Right lobe of liver (tissue), 6 donors: ENCODE results near the gene TMEM8B. TPM values are rescaled to one million over a fixed set of nuclear protein-coding genes. Genes with fewer than 3 reads are reported as not detected.

ENCODE experiments used
- ATAC-seq, 4 donors: fragments of 200-7000 bp; cut with Tn5 transposase; one replicate each; pipeline ENCODE4 v1.9.1; 2020; ENCODE audit warnings: mild to moderate bottlenecking in 4 of 4, moderate library complexity in 4 of 4
- DNase-seq, 3 donors: peaks; one replicate each; pipeline ENCODE4 v3.0.0-alpha.2; 2020
- H3K27ac ChIP-seq, 3 donors: fragments of 200-600 bp; one replicate each; pipeline ENCODE4 v1.8.0; 2022
- H3K27me3 ChIP-seq, 2 donors: fragments of 200-600 bp; one replicate each; pipeline ENCODE4 v1.8.0; 2022
- H3K36me3 ChIP-seq, 4 donors: fragments of 200-600 bp; sonication (generic) in 1 of 4; one replicate each; pipeline versions ENCODE4 v1.5.1 to v1.8.0; 2017 to 2022; ENCODE audit warnings: control low read depth in 1 of 4
- H3K4me1 ChIP-seq, 4 donors: fragments of 200-600 bp; sonication (generic) in 1 of 4; one replicate each; pipeline versions ENCODE4 v1.5.1 to v1.8.0; 2017 to 2022; ENCODE audit warnings: control low read depth in 1 of 4
- H3K4me3 ChIP-seq, 3 donors: fragments of 200-600 bp; one replicate each; pipeline ENCODE4 v1.8.0; 2022
- H3K9me3 ChIP-seq, 4 donors: fragments of 200-600 bp; sonication (generic) in 1 of 4; one replicate each; pipeline versions ENCODE4 v1.5.1 to v1.8.0; 2017 to 2022; ENCODE audit warnings: control low read depth in 1 of 4
- POLR2A ChIP-seq: fragments of 450-650 bp; IDR thresholded peaks from one replicate; pipeline ENCODE4 v1.6.1; 2017; ENCODE audit warnings: antibody characterized with exemption, mild to moderate bottlenecking
- WGBS: methylation state at CpG from one replicate; pipeline ENCODE4 v1.1.6; 2018; ENCODE audit warnings: low coverage, low lambda C conversion rate; ENCODE audit not compliant: insufficient coverage; ENCODE audit errors: missing lambda C conversion rate; 5-methylcytosine and 5-hydroxymethylcytosine counted together
- intact Hi-C, 2 donors: fragments of 100-400 bp; cut with DNase I; formaldehyde crosslinking; loops; one replicate each; pipeline versions ENCODE4 v1.11.2 to v1.14.1; 2022
- total RNA-seq, 6 experiments: library from RNA; depleted of rRNA in 2 of 6; stranded (reverse); fragments of >200 nt in 2 of 6; fragmentation: NEBNext Ultra II Directional in 3 of 6; extraction: Animal tissue kit (Norgen Biotek cat#: 25700) in 3 of 6; gene quantifications; one replicate each; pipeline versions ENCODE4 v1.1.0 to v1.2.4, GENCODE V29; 2016 to 2023
- TF ChIP-seq, protein P1 (sequence below), 4 donors: fragments of 200-600 bp in 3 of 4; fragments of 450-650 bp in 1 of 4; IDR thresholded peaks; one replicate each; pipeline versions ENCODE4 v1.5.1 to v1.8.0; 2016 to 2022; ENCODE audit warnings: antibody characterized with exemption in 4 of 4, mild to moderate bottlenecking in 2 of 4
- donor health status: DM: no; HTN: yes; CAD: no.
- donor health status: DM: no; HTN: no; CAD: no.
- donor health status: DM: no; HTN: no; CAD: no.
- donor health status: DM: no; HTN: yes; CAD: no.
- donor health status: DM: no; HTN: yes; CAD: no.

Gene TMEM8B
- total RNA-seq, 6 experiments from 2014 or later, result 1.7 to 4.7 (median 3.5) TPM

DNA sequence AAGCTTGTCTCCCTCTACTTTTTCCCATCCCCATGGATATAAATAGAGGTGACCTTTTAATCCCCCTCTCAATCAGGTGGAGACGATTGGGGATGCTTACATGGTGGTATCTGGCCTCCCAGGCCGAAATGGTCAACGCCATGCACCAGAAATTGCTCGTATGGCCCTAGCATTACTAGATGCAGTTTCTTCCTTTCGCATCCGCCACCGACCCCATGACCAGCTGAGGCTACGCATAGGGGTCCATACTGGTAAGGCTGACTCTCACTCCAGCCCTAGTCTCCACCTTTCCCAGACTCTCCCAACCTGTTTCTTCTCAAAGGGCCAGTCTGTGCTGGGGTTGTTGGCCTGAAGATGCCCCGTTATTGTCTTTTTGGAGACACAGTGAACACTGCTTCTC, 20.6 kb upstream of the TMEM8B start:
- Histone ChIP-seq H3K4me1 (peaks cover 0 to 21% (median 10%) of the 10 kb centered on the region in 4 donors), H3K36me3 (peaks cover 0 to 18% (median 6%) of the 10 kb centered on the region in 4 donors), H3K4me3 (no peak overlapping the region), H3K9me3 (no peaks in the 10 kb centered on the region), H3K27ac (no peak overlapping the region), H3K27me3 (no peaks in the 10 kb centered on the region)
- no peak for DNase-seq
- TF ChIP-seq POLR2A, result no peak
- TF ChIP-seq, protein P1, sequence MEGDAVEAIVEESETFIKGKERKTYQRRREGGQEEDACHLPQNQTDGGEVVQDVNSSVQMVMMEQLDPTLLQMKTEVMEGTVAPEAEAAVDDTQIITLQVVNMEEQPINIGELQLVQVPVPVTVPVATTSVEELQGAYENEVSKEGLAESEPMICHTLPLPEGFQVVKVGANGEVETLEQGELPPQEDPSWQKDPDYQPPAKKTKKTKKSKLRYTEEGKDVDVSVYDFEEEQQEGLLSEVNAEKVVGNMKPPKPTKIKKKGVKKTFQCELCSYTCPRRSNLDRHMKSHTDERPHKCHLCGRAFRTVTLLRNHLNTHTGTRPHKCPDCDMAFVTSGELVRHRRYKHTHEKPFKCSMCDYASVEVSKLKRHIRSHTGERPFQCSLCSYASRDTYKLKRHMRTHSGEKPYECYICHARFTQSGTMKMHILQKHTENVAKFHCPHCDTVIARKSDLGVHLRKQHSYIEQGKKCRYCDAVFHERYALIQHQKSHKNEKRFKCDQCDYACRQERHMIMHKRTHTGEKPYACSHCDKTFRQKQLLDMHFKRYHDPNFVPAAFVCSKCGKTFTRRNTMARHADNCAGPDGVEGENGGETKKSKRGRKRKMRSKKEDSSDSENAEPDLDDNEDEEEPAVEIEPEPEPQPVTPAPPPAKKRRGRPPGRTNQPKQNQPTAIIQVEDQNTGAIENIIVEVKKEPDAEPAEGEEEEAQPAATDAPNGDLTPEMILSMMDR (IDR thresholded peaks at IDR 0.05), result no peak
- no peak for ATAC-seq
- 88% methylated on average over 9 of the region's 9 CpGs for WGBS
- intact Hi-C loops, result no loop called here

DNA sequence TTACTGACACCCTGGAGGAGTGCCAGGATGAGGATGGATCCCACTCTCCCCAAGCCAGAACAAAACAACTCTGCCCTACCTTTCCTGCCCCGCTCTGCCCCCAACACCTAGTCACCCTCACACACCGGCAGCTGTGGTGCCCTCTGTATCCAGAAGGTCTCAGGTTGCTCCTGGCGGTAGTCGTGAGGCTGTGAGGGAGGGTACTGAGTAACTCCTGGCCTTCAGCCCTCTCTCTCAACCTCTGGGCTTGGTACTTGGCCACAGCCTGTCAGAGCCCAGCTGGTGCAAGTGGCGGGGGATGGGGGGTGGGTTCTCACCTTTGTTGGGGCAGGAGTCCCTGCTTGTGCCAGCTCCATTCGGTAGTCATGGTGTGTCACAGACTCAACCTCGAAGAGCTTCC, 18.9 kb upstream of the TMEM8B start:
- H3K4me3 ChIP-seq, result no peak overlapping the region
- no peaks in the 10 kb centered on the region for H3K27me3 ChIP-seq
- no peak for ATAC-seq
- H3K27ac ChIP-seq, result no peak overlapping the region
- no peaks in the 10 kb centered on the region for H3K9me3 ChIP-seq
- peaks cover 0 to 13% (median 6%) of the 10 kb centered on the region in 4 donors for H3K36me3 ChIP-seq
- TF ChIP-seq, protein P1 (IDR thresholded peaks at IDR 0.05), result no peak
- TF ChIP-seq POLR2A, result no peak
- no CpG with 5 or more reads among the region's 7 CpGs for WGBS
- peaks cover 0 to 27% (median 17%) of the 10 kb centered on the region in 4 donors for H3K4me1 ChIP-seq
- no peak for DNase-seq
- intact Hi-C loops, result no loop called here

DNA sequence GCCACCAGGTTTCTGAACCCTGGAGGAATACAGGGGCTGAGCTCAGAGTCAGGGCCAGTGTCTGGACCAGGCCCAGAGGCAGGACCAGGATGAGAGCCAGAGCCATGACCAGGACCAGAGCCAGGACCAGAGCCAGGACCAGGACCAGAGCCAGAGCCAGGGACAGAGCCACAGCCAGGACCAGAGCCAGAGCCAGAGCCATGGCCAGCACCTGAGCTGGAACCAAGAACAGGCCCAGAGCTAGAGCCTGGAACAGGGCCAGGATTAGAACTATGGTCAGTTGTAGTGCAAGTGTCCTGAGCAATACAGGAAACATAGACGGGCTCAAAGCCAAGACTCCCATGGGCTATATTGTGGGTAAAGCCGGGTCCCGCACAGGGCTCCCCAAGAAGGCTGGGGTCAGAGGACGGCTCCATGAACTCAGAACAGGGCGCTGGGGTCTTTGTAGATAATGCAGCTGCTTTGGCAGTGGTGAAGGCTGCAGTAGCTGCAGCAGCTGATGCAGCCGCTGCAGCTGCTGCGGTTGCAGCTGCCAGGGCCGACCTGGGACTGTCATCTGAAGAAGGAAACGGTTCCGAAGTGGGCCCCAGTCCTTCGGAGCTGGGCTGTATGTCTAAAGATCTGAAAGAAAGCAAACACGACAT, 17.5 kb upstream of the TMEM8B start:
- TF ChIP-seq, protein P1 (IDR thresholded peaks at IDR 0.05), result no peak
- TF ChIP-seq POLR2A, result no peak

GRCh38 chr9:35812025-35812602, 16.9 kb upstream of the TMEM8B start, which contains the start of gene SPAG8:
SPAG8 (minus strand) TSS chr9:35812262; CDS start chr9:35812147, 115 bp downstream.
- TF ChIP-seq POLR2A, result peak; percentile 23
- TF ChIP-seq, protein P1 (IDR thresholded peaks at IDR 0.05), result no peak
- Histone ChIP-seq H3K4me1 (peaks cover 0 to 27% (median 17%) of the 10 kb centered on the region in 4 donors), H3K27ac (peak within 1 kb of the TSS; percentile 2 to 99 (median 36)), H3K9me3 (no peaks in the 10 kb centered on the region), H3K4me3 (peak within 1 kb of the TSS; percentile 23 to 59 (median 37)), H3K36me3 (peaks cover 0 to 12% (median 0%) of the 10 kb centered on the region in 4 donors), H3K27me3 (no peaks in the 10 kb centered on the region)
- ATAC-seq (peak; percentile 55 to 66 (median 56)), DNase-seq (peak; percentile 88 to 95 (median 94))
- WGBS, result 9% methylated on average over 5 of the region's 28 CpGs
- intact Hi-C loops, result no loop called here

More for the DNA sequence above, 17.5 kb upstream of the TMEM8B start:
- DNase-seq (peak; percentile 58 to 92 (median 87)), ATAC-seq (peak; percentile 2 to 55 (median 40))
- Histone ChIP-seq H3K9me3 (no peaks in the 10 kb centered on the region), H3K36me3 (peaks cover 0 to 13% (median under 1%) of the 10 kb centered on the region in 4 donors), H3K27ac (peak overlapping the region in 2 of 3 donors; percentile 2 to 99), H3K4me3 (peak overlapping the region; percentile 23 to 59 (median 37)), H3K27me3 (no peaks in the 10 kb centered on the region), H3K4me1 (peaks cover 0 to 27% (median 17%) of the 10 kb centered on the region in 4 donors)
- WGBS, result 6% methylated on average over 8 of the region's 12 CpGs
- intact Hi-C loops, result no loop called here
